HG03565 (cell line): Measurements from ENCODE around the gene WDR86.

Source experiments
- ATAC-seq: cut with Tn5 transposase; IDR thresholded peaks from one replicate; pipeline ENCODE4 v1.9.1; 2021; ENCODE audit warnings: mild to moderate bottlenecking, moderate library complexity; ENCODE audit not compliant: unreplicated experiment

Gene WDR86

DNA sequence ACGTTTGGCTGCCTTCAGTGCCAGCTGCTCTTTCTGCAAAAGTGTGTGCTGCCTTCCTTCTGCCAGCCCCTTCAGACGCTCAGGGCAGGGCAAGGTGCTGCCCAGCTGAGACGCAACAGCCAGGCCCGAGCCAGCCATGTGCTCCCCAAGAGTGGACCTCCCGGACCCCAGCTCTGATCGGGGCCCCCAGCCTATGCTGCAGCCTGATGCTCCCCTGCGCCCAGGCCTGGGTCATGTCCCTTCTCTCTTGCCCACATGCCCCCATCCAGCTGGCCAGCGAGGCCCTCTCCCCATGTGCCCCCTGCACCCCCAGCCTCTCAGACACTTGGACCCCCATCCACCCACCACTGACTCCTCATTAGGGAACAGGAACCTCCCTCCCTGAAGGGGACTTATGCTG is 17.8 kb downstream of the WDR86 start:
- ATAC-seq: no peak

- no peak for ATAC-seq
These were observed 18.5 kb downstream of the WDR86 start for GRCh38 chr7:151391358-151391730.

DNA sequence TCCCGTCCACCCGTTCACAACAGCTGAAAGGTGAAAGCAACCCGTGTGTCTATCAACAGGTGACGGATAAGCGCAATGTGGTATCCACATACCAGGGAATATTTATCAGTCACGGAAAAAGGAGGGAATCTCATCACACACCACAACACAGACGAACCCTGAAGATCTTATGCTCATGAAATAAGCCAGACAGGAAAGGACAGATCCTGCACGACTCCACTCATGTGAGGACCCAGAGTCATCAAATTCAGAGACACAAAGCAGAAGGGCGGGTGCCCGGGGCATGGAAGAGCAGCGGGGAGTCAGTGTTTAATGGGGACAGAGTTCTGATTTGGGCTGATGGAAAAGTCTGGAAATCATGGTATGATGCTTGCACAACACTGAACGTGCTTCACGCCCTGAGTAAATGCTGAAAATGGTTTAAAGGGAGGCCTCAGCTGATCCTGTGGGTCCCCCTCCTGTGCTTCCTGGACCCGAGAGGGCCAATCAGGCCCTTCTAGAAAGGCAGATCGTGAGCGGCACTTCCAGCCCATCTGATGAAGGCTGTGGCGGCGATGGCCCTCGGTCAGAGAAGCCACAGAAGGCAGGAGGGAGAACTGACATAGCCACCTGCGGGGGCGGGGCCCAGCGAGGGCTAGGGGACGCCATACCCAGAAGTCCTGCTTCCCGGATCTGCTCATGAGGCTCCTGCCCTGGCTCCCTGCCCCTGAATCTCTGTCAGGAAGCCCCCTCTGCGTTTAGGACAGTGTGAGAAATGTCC is 19.1 kb downstream of the WDR86 start:
- no peak for ATAC-seq

DNA sequence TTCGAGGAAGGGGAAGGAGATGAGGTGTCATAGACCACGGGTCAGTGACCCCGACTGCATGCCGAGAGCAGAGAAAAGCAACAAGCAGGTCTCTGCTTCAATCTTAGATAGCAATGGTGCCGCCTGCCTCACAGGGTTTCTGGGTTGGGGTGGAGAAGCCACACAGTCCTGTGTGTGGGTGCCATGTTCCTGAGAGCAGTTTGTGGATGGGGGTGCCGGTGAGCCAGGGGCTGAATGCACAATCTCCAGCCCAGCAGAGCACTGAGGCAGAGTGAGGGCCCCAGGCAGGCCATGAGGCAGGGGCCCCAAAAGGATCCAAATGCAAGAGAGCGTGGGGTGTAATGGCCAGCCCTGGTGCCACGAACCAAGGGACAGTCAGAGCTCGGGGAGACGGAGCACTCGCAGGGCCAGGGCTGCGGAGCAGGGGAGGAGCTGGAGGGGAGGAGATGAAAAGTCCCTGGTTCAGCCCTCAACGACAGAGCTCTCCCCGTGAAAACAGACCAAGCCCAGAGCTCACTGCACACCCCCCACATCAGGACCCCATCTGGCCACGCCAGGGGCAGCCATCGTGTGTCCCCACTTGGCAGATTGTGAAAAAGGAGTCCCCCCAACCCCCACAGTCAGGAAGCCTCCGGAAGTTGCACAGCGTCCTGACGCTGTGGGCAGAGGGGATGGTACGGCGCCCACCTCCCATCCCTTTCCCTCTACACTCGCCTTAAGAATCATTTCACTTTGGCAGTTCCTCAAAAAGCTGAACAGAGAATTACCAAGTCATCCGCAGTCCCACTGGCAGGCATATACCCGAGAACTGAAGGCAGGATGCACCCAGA is 19.9 kb downstream of the WDR86 start:
- no peak for ATAC-seq

DNA sequence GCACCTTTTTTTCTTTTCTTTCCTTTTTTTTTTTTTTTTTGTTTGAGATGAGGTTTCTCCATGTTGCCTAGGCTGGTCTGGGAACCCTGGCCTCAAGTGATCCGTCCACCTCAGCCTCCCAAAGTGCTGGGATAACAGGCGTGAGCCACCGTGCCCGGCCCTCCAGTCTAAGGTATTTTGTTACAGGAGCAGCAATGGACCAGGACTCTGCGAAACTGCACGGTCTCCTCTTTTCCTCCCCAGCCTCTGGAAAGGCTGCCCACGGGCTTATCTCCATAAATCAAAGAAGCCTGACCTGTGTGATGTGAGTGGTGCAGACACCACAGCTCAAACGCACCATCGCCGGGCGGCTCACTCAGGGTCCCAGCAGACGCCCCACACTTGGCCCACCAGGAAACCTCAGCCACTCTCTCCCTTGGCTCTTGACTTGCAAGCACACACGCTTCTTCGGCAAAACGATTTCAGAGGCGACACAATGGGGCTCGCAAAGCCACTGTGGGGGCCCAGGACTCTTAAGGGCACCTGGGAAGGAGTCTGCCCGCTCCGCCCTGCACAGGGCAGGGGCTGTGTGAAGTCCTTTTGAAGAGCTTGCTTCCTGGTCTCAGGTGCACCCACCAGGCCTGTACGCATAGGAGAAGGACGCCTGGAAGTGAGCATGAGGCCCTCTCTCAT is 20.6 kb downstream of the WDR86 start:
- ATAC-seq: no peak

DNA sequence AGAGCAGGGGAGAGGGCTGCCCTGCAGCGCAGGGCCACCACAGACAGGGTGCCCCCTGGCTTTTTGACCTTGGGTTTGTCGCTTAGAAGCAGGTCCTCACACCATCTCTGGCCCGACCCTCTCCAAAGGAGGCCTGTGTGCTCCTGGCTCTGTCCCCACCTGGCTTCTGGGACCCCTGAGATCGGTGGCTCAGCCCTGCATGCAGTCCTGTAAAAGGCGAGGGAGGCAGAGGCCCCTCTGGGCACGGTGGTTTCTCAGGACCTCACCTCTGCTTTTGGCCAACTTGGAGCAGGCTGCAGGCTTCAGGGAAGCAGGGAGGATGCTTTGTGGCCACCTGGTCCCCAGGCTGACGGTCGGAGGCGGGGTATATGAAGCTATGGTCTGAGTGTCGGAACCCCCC is 21.4 kb downstream of the WDR86 start:
- ATAC-seq: no peak

DNA sequence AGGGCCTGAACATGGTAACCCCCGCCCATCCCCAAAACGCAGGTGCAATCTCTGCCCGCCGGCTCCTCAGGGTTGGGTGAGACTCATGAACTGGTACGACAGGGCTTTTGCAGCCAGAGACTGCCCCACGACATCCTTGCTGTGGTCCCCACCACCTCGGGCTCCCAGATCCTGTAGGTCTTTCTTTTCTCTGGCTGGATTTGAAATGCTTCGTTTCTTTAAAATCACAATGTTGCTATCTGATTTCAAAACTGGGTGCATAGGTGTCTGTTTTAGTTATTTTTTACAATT is 21.9 kb downstream of the WDR86 start:
- no peak for ATAC-seq

- no peak for ATAC-seq
These were observed 22.5 kb downstream of the WDR86 start for GRCh38 chr7:151387161-151388006.

- no peak for ATAC-seq
These were observed 23.3 kb downstream of the WDR86 start for GRCh38 chr7:151386301-151387160.

- ATAC-seq: no peak
These were observed 24.1 kb downstream of the WDR86 start for GRCh38 chr7:151385626-151386300.

DNA sequence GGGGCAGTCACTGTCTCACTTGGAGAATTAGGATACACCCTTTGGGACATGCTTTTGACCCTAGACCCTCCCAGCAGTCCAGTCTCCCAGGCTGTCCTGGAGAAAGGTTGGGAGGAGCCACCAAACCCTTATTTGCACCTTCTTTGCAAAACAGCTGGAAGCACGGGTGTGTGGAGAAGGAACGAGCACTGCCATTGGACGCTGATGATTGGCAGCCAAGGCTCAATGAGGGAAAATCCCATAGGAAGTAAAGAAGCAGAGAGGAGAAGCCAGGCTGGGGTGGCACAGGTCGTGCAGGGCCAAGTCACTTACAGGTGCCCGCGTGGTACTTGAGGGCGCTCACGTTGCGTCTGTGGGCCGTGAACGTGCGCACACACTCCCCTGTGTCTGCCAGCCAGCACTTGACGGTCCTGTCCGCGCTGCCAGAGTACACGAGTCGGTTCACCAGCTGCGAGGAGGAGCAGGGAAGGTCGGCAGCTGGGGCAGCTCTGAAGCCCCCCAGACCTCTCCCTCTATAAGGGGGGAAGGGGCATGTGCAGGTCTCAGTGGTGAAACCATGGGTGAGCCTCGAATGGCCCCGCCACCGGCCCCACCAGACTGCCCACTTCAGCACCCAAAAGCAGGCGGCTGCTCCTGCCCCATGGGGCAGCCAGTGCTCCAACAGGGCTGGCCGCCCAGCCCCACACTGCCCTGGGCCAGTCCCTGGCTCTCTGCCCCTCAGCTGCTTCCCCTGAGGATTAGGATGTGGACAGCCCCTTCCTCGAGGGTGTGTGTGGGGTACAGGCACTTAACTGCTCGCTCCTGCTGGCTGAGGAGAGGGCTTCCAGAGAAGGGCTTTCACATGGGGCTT is 24.8 kb downstream of the WDR86 start:
- no peak for ATAC-seq

DNA sequence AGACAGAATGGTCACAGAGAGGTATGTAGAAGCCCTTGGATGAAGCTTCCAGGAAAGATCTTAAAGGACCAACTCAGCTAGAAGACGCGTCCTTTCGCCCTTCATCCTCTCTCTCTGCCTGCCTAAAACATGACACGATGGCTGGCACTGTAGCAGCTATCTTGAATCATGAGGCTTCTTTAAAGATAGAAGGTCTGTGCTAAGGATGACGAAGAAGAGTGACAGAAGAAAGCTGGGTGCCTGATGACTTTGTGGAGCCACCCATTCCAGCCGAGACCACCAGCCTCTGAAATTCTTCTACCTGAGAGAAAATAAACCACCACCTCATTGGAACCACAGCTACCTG is 25.5 kb downstream of the WDR86 start:
- no peak for ATAC-seq

DNA sequence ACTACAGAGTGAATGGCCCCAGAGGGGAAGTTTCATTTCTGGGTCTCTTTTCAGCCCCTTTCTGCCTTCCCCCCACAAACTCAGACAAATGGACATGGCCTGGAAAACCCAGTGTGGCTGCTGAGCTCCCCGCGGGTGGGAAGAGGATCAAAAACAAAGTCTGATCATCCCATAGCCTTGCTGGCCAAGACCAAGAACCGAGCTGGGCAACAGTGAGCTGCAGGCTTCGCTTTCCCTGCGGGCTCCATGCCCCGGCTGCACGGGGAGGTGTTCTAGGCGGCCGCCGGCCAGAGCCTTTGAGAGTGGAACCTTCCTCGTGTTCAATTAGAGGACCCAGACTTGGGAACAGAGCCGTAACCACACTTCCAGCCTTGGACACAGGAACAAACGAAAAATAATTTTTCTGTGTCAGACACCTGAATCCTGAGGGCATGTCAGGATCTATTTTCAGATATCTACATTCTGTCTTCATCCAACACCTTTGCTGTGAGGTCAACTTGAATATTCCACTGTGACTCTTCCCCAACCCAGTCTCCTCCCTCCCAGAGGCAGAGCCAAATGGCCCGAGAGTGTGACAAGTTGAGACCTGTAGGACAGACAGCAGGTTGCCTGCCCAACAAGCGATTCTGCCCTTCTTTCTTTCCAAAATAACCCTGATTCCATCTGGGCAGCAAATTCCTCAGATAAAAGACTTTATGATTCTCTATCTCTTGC is 26.0 kb downstream of the WDR86 start:
- ATAC-seq: no peak

DNA sequence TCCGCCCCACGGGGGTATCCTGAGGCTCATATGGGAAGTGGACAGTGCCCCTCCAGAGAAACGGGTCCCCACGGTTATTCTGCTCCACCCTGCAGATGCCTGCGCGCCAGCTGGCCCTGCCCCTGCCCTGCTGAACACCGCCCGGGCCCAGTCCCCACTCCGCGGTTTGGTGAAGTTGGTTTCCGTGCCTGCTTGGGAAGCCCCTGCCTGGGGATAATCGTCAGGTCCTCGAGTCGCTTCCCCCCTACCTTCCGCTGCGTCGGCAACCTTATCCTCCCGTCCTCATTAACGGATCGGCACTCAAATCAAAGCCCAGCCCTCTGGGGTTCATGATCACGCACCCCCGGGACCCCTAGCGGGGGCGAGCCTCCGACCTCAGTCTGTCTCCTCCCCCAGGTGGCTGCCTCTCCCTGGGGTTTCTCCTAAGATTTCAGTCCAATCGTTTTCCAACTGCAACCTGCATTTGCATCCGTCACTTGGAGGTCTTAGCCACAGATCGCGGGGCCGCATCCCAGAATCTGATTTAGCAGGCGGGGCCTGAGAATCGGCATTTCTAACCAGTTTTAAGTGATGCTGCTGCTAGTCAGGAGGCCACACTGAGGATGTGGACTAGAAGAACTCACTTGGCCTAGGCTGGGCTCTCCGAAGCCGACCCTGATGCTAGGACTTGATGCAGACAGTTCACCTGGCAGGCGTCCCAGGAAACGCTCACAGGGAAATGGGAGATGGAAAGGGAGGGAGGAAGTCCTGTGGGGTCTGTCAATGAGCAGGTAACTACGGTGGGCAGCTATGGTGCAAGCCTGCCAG is 27.6 kb downstream of the WDR86 start:
- no peak for ATAC-seq

GRCh38 chr7:151381348-151382078 is 28.3 kb downstream of the WDR86 start:
- ATAC-seq: no peak

DNA sequence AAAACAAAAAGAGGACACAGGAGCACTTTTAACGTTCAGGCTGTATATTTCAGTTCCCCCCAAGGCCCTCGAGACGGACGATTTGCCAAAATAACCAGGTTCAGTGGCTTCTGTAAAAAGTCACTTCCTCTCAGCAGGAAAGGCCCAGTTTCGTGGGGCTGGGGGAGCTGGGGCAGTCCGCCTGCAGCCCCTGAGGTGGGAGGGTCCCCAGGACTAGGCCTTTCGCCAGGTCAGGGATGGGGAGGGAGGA is 28.8 kb downstream of the WDR86 start:
- no peak for ATAC-seq
